ENCODE results near the gene NAIF1. TPM values are rescaled to one million over a fixed set of nuclear protein-coding genes. Genes with fewer than 3 reads are reported as not detected.

The NAIF1 gene
- total and polyA plus RNA-seq, 2 experiments from 2014 or later, result 4.9 to 5.5 TPM

GRCh38 chr9:128103589-128103962 is 36.5 kb upstream of the NAIF1 start (continued):
- TF ChIP-seq CTCF (conservative IDR thresholded peaks at IDR 0.05; ENCODE audit: low read depth in 2 of 2) (peak; percentile 49 to 65), EZH2phosphoT487 (IDR thresholded peaks at IDR 0.05; ENCODE audit: unreplicated experiment) (no peak), STAT1 (IDR thresholded peaks at IDR 0.05; ENCODE audit: unreplicated experiment) (no peak)

- Histone ChIP-seq H3K79me2 (replicated peaks; ENCODE audit: insufficient read depth) (peaks cover 23% of the 10 kb centered on the region), H2AFZ (no peak overlapping the region), H3K4me1 (ENCODE audit: insufficient read depth) (peaks cover 27% of the 10 kb centered on the region), H3K36me3 (ENCODE audit: insufficient read depth) (peaks cover 5% of the 10 kb centered on the region), H3K4me3 (no peak overlapping the region), H3K9me2 (ENCODE audit: insufficient read depth) (no peaks in the 10 kb centered on the region), H4K20me1 (replicated peaks; ENCODE audit: insufficient read depth) (peaks cover 29% of the 10 kb centered on the region), H3F3A (replicated peaks; ENCODE audit: low read depth) (peaks cover 8% of the 10 kb centered on the region; the same call in 1 of the 2 replicates), H3K4me2 (no peak overlapping the region), H3K27me3 (ENCODE audit: insufficient read depth) (no peaks in the 10 kb centered on the region), H3K27ac (ENCODE audit: low read depth) (0 out of 2 replicates have a peak overlapping the region, but pooled peaks have one; percentile 50)
- DNase-seq (ENCODE audit: low spot score), result no peak
- H3K27ac Mint-ChIP-seq, result peak overlapping the region; percentile 14; the same call in 1 of the 2 replicates
- H3K9me3 Mint-ChIP-seq, result no peaks in the 10 kb centered on the region
- ATAC-seq, result no peak
- peaks cover 23% of the 10 kb centered on the region for H3K27me3 Mint-ChIP-seq (ENCODE audit: insufficient read depth, low read depth, poor library complexity)
- peaks cover 50% of the 10 kb centered on the region for H3K4me1 Mint-ChIP-seq
- peaks cover 68% of the 10 kb centered on the region for H3K36me3 Mint-ChIP-seq (ENCODE audit: low read depth)
- H3K4me3 Mint-ChIP-seq, result no peak overlapping the region
- TF ChIP-seq ZNF331 (CRISPR knock-in tag; IDR thresholded peaks at IDR 0.05; ENCODE audit: low read depth) (no peak), EZH2 (IDR thresholded peaks at IDR 0.05; ENCODE audit: low read depth, unreplicated experiment) (no peak), REST (IDR thresholded peaks at IDR 0.05; ENCODE audit: unreplicated experiment) (no peak), ZNF462 (CRISPR knock-in tag; IDR thresholded peaks at IDR 0.05) (no peak), CTCF (conservative IDR thresholded peaks at IDR 0.05; ENCODE audit: low read depth in 2 of 2) (no peak), EZH2phosphoT487 (IDR thresholded peaks at IDR 0.05; ENCODE audit: unreplicated experiment) (no peak), NANOG (IDR thresholded peaks at IDR 0.05; ENCODE audit: borderline replicate concordance) (no peak)
These were observed 35.9 kb upstream of the NAIF1 start for GRCh38 chr9:128102861-128103588.

Measured in GM23338 (cell line).